PC-3 (cell line): ENCODE results near the gene KIF21A. TPM values are rescaled to one million over a fixed set of nuclear protein-coding genes. Genes with fewer than 3 reads are reported as not detected.

Experiments used
- ATAC-seq: fragments of 200-7000 bp; cut with Tn5 transposase; 2 replicates; pipeline ENCODE4 v1.9.1; 2020; ENCODE audit warnings: mild to moderate bottlenecking, moderate library complexity
- BruUV-seq: library from RNA; stranded (reverse); fragments of 400-500 nt; replicated peaks from 2 replicates; lab custom pipeline; 2021; lab: Mats Ljungman, UMichigan
- CTCF ChIA-PET: fragments of 300-600 bp; sonication (Branson Sonifier 250); formaldehyde crosslinking; loops from one replicate; lab custom pipeline; 2022; ENCODE audit warnings: antibody characterized with exemption; lab: Charles Lee
- POLR2A ChIA-PET: fragments of 300-600 bp; sonication (Branson Sonifier 250); formaldehyde crosslinking; loops from one replicate; lab custom pipeline; 2022; ENCODE audit warnings: antibody characterized with exemption; ENCODE audit not compliant: unreplicated experiment; lab: Charles Lee
- DNase-seq: peaks from one replicate; pipeline ENCODE4 v3.0.0-alpha.2; 2015
- H2AFZ ChIP-seq: fragments of 300-600 bp; sonication (generic); 2 replicates; pipeline ENCODE4 v1.6.0; 2016; ENCODE audit warnings: antibody characterized with exemption, low read length
- H3F3A ChIP-seq: fragments of 300-600 bp; sonication (generic); one replicate; pipeline ENCODE4 v1.6.0; 2017; ENCODE audit warnings: antibody characterized with exemption, low read length, control low read depth, mild to moderate bottlenecking; ENCODE audit not compliant: unreplicated experiment
- H3K27ac ChIP-seq: fragments of 300-600 bp; sonication (generic); 2 replicates; pipeline ENCODE4 v1.5.1; 2016; ENCODE audit warnings: mild to moderate bottlenecking, low read length
- H3K27me3 ChIP-seq: fragments of 300-600 bp; sonication (generic); 2 replicates; pipeline ENCODE4 v1.6.1; 2016; ENCODE audit warnings: low read length, mixed read lengths
- H3K36me3 ChIP-seq: fragments of 300-600 bp; sonication (generic); 2 replicates; pipeline ENCODE4 v1.6.1; 2016; ENCODE audit warnings: low read depth, mixed run types, low read length, mixed read lengths
- H3K4me1 ChIP-seq: fragments of 300-600 bp; sonication (generic); 2 replicates; pipeline ENCODE4 v1.5.1; 2016; ENCODE audit warnings: low read length; ENCODE audit not compliant: insufficient read depth
- H3K4me2 ChIP-seq: fragments of 300-600 bp; sonication (generic); 2 replicates; pipeline ENCODE4 v1.6.0; 2016; ENCODE audit warnings: low read length
- H3K4me3 ChIP-seq: fragments of 300-600 bp; sonication (generic); 2 replicates; pipeline ENCODE4 v1.5.1; 2016; ENCODE audit warnings: mild to moderate bottlenecking, low read length, mixed read lengths
- H3K79me2 ChIP-seq: fragments of 300-600 bp; sonication (generic); 2 replicates; pipeline ENCODE4 v1.6.1; 2017; ENCODE audit warnings: low read length, mixed read lengths
- H3K9ac ChIP-seq: fragments of 300-600 bp; sonication (generic); 2 replicates; pipeline ENCODE4 v1.6.0; 2016; ENCODE audit warnings: mild to moderate bottlenecking, low read length
- H3K9me2 ChIP-seq: fragments of 300-600 bp; sonication (generic); replicated peaks from 2 replicates; pipeline ENCODE4 v1.6.1; 2016; ENCODE audit warnings: mixed run types, low read length, mixed read lengths
- H3K9me3 ChIP-seq: fragments of 300-600 bp; sonication (generic); 2 replicates; pipeline ENCODE4 v1.6.1; 2016; ENCODE audit warnings: low read length, mixed read lengths
- H4K20me1 ChIP-seq: fragments of 300-600 bp; sonication (generic); 2 replicates; pipeline ENCODE4 v1.6.1; 2016; ENCODE audit warnings: low read length, mixed read lengths
- EZH2 ChIP-seq: fragments of 300-600 bp; sonication (generic); IDR thresholded peaks from one replicate; pipeline ENCODE4 v1.6.1; 2017; ENCODE audit warnings: antibody characterized with exemption, mild to moderate bottlenecking, low read length; ENCODE audit not compliant: unreplicated experiment
- EZH2phosphoT487 ChIP-seq: fragments of 300-600 bp; sonication (generic); IDR thresholded peaks from 2 replicates; pipeline ENCODE4 v1.6.1; 2018; ENCODE audit warnings: mild to moderate bottlenecking, antibody characterized with exemption, low read length, borderline replicate concordance
- intact Hi-C: fragments of 100-400 bp; cut with micrococcal nuclease; formaldehyde crosslinking; loops from 2 replicates; pipeline ENCODE4 v1.9.0; 2023
- total RNA-seq: library from RNA; depleted of rRNA; stranded (reverse); fragments of >200 nt; gene quantifications from 2 replicates; pipeline ENCODE4 v1.2.3, GENCODE V29; 2014
- TF ChIP-seq, protein P1 (sequence below): fragments of 300-600 bp; sonication (generic); conservative IDR thresholded peaks from 2 replicates; pipeline ENCODE4 v1.5.1; 2017; ENCODE audit warnings: antibody characterized with exemption, low read depth, mild to moderate bottlenecking, low read length

The KIF21A gene
- total RNA-seq, 1 experiment from 2014 or later, result 25.1 TPM

DNA sequence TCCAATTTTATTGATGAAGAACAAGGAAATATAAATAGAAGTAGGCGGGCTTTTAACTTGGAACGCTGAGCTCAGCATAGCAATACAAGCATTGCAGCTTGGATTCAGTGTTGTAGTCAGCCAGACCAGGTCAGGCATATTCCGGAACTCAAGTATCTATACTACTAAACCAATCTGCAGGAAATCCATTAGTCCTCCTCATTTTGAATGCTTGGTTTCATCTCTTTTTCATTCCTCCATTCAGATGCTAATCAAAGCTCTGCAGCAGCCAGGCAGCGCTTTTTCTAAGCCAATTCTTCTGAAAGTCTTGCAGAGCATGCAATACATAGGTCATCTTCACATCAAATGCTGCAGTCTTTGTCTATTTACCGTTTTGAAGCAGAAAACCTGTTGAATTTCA lies 49.0 kb downstream of the KIF21A start:
- no TSS peak for BruUV-seq
- no peaks in the 10 kb centered on the region for H4K20me1 ChIP-seq
- POLR2A ChIA-PET, result no interaction called here

DNA sequence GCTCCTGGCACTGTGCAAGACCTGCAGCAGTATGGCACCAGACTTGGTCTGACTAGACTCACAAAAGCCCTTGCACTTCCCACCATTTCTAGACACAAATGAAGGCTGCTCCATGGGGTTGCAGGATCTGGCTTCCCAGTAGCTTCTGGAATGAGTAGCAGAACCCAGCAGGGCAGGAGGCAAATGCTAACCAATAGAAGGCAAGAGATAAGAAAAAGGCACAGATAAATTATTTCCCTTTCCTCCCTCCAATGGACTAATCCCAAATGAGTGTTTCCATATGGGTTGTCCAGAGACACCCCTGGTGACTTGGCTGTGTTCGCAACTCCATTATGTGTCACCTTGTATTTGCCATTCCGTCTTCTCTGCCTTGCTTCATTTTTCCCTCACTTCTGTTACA lies 49.7 kb downstream of the KIF21A start:
- H3K4me3 ChIP-seq, result no peak overlapping the region
- no peak overlapping the region for H3K4me2 ChIP-seq
- H3K9ac ChIP-seq, result no peak overlapping the region
- no peak overlapping the region for H3K27ac ChIP-seq
- H3F3A ChIP-seq, result no peaks in the 10 kb centered on the region
- no peaks in the 10 kb centered on the region for H4K20me1 ChIP-seq
- H3K9me3 ChIP-seq, result no peaks in the 10 kb centered on the region
- ATAC-seq (peak; percentile 44; the same call in 1 of the 2 replicates), DNase-seq (no peak)
- 0 out of 2 replicates have a peak, but pooled peaks cover 9% of the 10 kb centered on the region for H3K79me2 ChIP-seq
- POLR2A ChIA-PET, result no interaction called here
- no peak overlapping the region for H2AFZ ChIP-seq
- no peaks in the 10 kb centered on the region for H3K36me3 ChIP-seq
- no peaks in the 10 kb centered on the region for H3K4me1 ChIP-seq
- H3K27me3 ChIP-seq, result no peaks in the 10 kb centered on the region
- intact Hi-C loops, result loop anchor here (2.0 kb wide), 1 partner anchor 50 kb away; the partner anchor contains the start of gene KIF21A
- BruUV-seq, result no TSS peak
- TF ChIP-seq, protein P1, sequence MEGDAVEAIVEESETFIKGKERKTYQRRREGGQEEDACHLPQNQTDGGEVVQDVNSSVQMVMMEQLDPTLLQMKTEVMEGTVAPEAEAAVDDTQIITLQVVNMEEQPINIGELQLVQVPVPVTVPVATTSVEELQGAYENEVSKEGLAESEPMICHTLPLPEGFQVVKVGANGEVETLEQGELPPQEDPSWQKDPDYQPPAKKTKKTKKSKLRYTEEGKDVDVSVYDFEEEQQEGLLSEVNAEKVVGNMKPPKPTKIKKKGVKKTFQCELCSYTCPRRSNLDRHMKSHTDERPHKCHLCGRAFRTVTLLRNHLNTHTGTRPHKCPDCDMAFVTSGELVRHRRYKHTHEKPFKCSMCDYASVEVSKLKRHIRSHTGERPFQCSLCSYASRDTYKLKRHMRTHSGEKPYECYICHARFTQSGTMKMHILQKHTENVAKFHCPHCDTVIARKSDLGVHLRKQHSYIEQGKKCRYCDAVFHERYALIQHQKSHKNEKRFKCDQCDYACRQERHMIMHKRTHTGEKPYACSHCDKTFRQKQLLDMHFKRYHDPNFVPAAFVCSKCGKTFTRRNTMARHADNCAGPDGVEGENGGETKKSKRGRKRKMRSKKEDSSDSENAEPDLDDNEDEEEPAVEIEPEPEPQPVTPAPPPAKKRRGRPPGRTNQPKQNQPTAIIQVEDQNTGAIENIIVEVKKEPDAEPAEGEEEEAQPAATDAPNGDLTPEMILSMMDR, result no peak
- TF ChIP-seq EZH2phosphoT487 (no peak), EZH2 (no peak)
- no peaks in the 10 kb centered on the region; the same call in 1 of the 2 replicates for H3K9me2 ChIP-seq
- CTCF ChIA-PET, result no interaction called here

More for the DNA sequence above, 49.0 kb downstream of the KIF21A start:
- no peak for ATAC-seq
- Histone ChIP-seq H3K4me3 (no peak overlapping the region), H3K36me3 (no peaks in the 10 kb centered on the region), H2AFZ (no peak overlapping the region), H3K27ac (no peak overlapping the region), H3F3A (no peaks in the 10 kb centered on the region), H3K4me1 (no peaks in the 10 kb centered on the region), H3K9me2 (no peaks in the 10 kb centered on the region; the same call in 1 of the 2 replicates), H3K79me2 (0 out of 2 replicates have a peak, but pooled peaks cover 9% of the 10 kb centered on the region), H3K9ac (no peak overlapping the region), H3K9me3 (no peaks in the 10 kb centered on the region), H3K27me3 (no peaks in the 10 kb centered on the region), H3K4me2 (no peak overlapping the region)
- TF ChIP-seq EZH2phosphoT487 (no peak), EZH2 (no peak)
- TF ChIP-seq, protein P1, result no peak
- no peak for DNase-seq
- CTCF ChIA-PET, result no interaction called here
- intact Hi-C loops, result loop anchor here (2.0 kb wide), 1 partner anchor 49 kb away; the partner anchor contains the start of gene KIF21A

DNA sequence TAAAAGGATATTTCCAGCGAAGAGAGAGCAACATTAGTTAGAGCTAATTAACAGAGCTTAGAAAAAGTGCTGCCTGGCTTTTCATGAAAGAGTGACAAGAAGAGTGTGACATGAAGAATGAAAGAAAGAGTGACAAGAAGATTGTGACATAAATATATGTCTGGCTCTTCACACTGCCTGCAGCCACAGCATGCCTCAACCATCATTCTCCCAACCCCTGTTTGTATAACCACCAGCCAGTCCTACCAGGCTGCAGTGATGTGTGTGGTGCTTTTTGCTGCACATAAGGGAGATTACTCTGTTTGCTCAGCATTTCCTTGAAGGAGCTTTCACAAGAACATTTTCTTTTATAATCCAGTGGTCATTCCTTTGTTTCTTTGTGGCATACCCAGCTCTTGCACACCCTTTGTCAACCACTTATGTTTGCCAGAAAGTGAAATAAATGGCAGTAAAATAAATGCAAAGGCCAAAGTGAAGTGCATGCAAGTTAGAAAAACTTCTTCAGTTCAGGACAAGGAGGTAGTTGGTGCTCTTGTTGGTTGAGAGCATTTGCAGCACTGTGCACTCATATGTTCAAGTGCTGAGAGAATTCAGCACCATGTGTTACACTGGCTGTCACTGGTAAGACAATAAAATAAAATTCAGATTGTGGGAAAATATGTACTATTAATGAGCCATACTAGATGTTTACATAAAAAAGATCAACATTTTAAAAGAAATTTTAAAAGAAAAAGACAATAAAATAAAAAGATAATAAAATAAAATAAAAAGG lies 50.6 kb downstream of the KIF21A start:
- DNase-seq, result no peak
- intact Hi-C loops, result loop anchor here (2.0 kb wide), 1 partner anchor 50 kb away; the partner anchor contains the start of gene KIF21A
- Histone ChIP-seq H3K4me3 (no peak overlapping the region), H3K36me3 (no peaks in the 10 kb centered on the region), H4K20me1 (no peaks in the 10 kb centered on the region), H3K79me2 (0 out of 2 replicates have a peak, but pooled peaks cover 9% of the 10 kb centered on the region), H3K4me2 (no peak overlapping the region), H2AFZ (no peak overlapping the region), H3K9me2 (no peaks in the 10 kb centered on the region; the same call in 1 of the 2 replicates), H3K4me1 (no peaks in the 10 kb centered on the region), H3K27me3 (no peaks in the 10 kb centered on the region), H3K9ac (no peak overlapping the region), H3F3A (no peaks in the 10 kb centered on the region), H3K9me3 (no peaks in the 10 kb centered on the region), H3K27ac (no peak overlapping the region)
- CTCF ChIA-PET, result no interaction called here
- POLR2A ChIA-PET, result no interaction called here
- TF ChIP-seq EZH2 (no peak), EZH2phosphoT487 (no peak)
- TF ChIP-seq, protein P1, result no peak
- ATAC-seq, result peak; percentile 67
- BruUV-seq, result no TSS peak
